Neural progenitor cell (in vitro differentiated cells): ENCODE measurements around the gene FAM234A.

Experiments used
- EZH2phosphoT487 ChIP-seq: fragments of 200-600 bp; sonication (generic); IDR thresholded peaks from 2 replicates; pipeline ENCODE4 v1.6.1; 2017; ENCODE audit warnings: antibody characterized with exemption
- TF ChIP-seq, protein P1 (sequence below): fragments of 200-600 bp; sonication (generic); IDR thresholded peaks from 2 replicates; pipeline ENCODE4 v1.5.1; 2017; ENCODE audit warnings: antibody characterized with exemption, mild to moderate bottlenecking

DNA sequence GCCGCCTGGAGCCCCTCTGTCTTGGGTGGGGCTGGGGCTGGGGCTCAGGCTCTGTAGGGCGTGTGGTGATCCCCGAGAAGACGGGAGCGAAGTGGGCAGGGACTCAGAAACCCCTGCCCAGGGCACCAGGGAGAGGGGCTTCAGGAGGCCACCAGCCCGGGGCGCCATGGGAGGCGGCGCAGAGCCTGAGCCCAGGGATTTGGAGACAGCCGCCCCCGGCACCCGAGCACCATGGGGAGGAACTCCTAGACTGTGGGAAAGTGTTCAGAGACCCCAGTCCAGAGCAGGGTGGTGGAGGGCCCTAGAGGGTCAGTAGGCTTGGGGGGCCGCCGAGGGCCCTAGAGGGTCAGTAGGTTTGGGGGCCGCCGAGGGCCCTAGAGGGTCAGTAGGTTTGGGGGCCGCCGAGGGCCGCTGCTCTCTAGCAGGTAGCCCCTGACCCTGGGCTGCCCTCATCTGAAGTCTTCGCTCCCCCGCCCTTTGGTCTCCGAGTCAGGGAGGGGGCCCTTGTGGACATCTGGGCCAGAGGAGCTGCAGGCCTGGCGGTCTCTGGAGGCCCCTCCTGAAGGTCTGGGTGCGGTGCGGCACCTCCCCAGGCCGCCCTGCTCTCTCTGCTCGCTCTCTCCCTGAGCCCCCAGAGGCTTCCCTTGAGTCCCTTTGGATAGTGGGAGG is 46.5 kb downstream of the FAM234A start:
- TF ChIP-seq, protein P1, sequence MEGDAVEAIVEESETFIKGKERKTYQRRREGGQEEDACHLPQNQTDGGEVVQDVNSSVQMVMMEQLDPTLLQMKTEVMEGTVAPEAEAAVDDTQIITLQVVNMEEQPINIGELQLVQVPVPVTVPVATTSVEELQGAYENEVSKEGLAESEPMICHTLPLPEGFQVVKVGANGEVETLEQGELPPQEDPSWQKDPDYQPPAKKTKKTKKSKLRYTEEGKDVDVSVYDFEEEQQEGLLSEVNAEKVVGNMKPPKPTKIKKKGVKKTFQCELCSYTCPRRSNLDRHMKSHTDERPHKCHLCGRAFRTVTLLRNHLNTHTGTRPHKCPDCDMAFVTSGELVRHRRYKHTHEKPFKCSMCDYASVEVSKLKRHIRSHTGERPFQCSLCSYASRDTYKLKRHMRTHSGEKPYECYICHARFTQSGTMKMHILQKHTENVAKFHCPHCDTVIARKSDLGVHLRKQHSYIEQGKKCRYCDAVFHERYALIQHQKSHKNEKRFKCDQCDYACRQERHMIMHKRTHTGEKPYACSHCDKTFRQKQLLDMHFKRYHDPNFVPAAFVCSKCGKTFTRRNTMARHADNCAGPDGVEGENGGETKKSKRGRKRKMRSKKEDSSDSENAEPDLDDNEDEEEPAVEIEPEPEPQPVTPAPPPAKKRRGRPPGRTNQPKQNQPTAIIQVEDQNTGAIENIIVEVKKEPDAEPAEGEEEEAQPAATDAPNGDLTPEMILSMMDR, result no peak
- no peak for TF ChIP-seq EZH2phosphoT487
